Skeletal muscle cell (primary cell): Measurements from ENCODE around the gene NUMA1.

Source experiments
- DNase-seq: peaks from one replicate; pipeline ENCODE4 v3.0.0-alpha.2; 2010; ENCODE audit warnings: low read depth
- H3K4me3 ChIP-seq: 2 replicates; pipeline ENCODE4 v1.5.1; 2011; ENCODE audit warnings: low read depth, mild to moderate bottlenecking, control low read depth, low read length, moderate library complexity

The NUMA1 gene

GRCh38 chr11:72103754-72104167, 23.4 kb upstream of the NUMA1 start:
- DNase-seq = no peak
- H3K4me3 ChIP-seq = peak overlapping the region; percentile 37

- DNase-seq = peak; percentile 98
- peak within 1 kb of the TSS; percentile 92 for H3K4me3 ChIP-seq
Measured at GRCh38 chr11:72102946-72103753, 22.8 kb upstream of the NUMA1 start, which contains the start of gene LAMTOR1. Gene LAMTOR1, minus strand, starts transcription at chr11:72103297. Its CDS starts 73 bp downstream, at chr11:72103224.

- no peak for DNase-seq
- H3K4me3 ChIP-seq = peak overlapping the region; percentile 92
Measured at GRCh38 chr11:72102631-72102945, 22.2 kb upstream of the NUMA1 start.

GRCh38 chr11:72102162-72102561, 21.8 kb upstream of the NUMA1 start:
- H3K4me3 ChIP-seq = peak overlapping the region; percentile 92
- DNase-seq = no peak

- DNase-seq = no peak
- H3K4me3 ChIP-seq = no peak overlapping the region
Measured at GRCh38 chr11:72100462-72100861, 20.1 kb upstream of the NUMA1 start.

GRCh38 chr11:72100009-72100408, 19.7 kb upstream of the NUMA1 start:
- no peak overlapping the region for H3K4me3 ChIP-seq
- no peak for DNase-seq

GRCh38 chr11:72098741-72099140, 18.4 kb upstream of the NUMA1 start:
- H3K4me3 ChIP-seq = no peak overlapping the region
- DNase-seq = no peak

GRCh38 chr11:72091292-72091691, 10.9 kb upstream of the NUMA1 start:
- no peak overlapping the region for H3K4me3 ChIP-seq
- DNase-seq = no peak

- no peak for DNase-seq
- H3K4me3 ChIP-seq = no peak overlapping the region
Measured at GRCh38 chr11:72088076-72088808, 7.9 kb upstream of the NUMA1 start.

GRCh38 chr11:72085621-72086351, 5.4 kb upstream of the NUMA1 start:
- DNase-seq = no peak
- no peak overlapping the region for H3K4me3 ChIP-seq

GRCh38 chr11:72084965-72085364, 4.6 kb upstream of the NUMA1 start:
- no peak for DNase-seq
- H3K4me3 ChIP-seq = no peak overlapping the region

- H3K4me3 ChIP-seq = no peak overlapping the region
- DNase-seq = no peak
Measured at GRCh38 chr11:72084076-72084475, 3.7 kb upstream of the NUMA1 start.

- no peak for DNase-seq
- no peak overlapping the region for H3K4me3 ChIP-seq
Measured at GRCh38 chr11:72083414-72083813, 3.1 kb upstream of the NUMA1 start.

- H3K4me3 ChIP-seq = no peak overlapping the region
- no peak for DNase-seq
Measured at GRCh38 chr11:72081821-72082453, 1.6 kb upstream of the NUMA1 start.

GRCh38 chr11:72081184-72081644, 872 bp upstream of the NUMA1 start:
- H3K4me3 ChIP-seq = peak overlapping the region; percentile 81
- DNase-seq = no peak

GRCh38 chr11:72079819-72080325, 470 bp downstream of the NUMA1 start:
- DNase-seq = no peak
- peak overlapping the region; percentile 81 for H3K4me3 ChIP-seq

- peak overlapping the region; percentile 81 for H3K4me3 ChIP-seq
- DNase-seq = no peak
Measured at GRCh38 chr11:72078477-72078876, 1.9 kb downstream of the NUMA1 start.

- H3K4me3 ChIP-seq = no peak overlapping the region
- DNase-seq = no peak
Measured at GRCh38 chr11:72075756-72076155, 4.6 kb downstream of the NUMA1 start.

- H3K4me3 ChIP-seq = no peak overlapping the region
- no peak for DNase-seq
Measured at GRCh38 chr11:72075109-72075508, 5.2 kb downstream of the NUMA1 start.
